ENCODE measurements around the gene ST3GAL4. TPM values are rescaled to one million over a fixed set of nuclear protein-coding genes. Genes with fewer than 3 reads are reported as not detected.

ST3GAL4 gene
- total and polyA plus RNA-seq, 9 of the 15 experiments (the other 6 are each of a cell fraction or from before 2014, with no cell fraction given) = 0.27 to 22.9 (median 10.5) TPM

GRCh38 chr11:126345759-126346585, 9.5 kb upstream of the ST3GAL4 start (continued):
- TF ChIP-seq VEZF1 (CRISPR knock-in tag; IDR thresholded peaks at IDR 0.05) = peak; percentile 76
- no peak for TF ChIP-seq ARID2 (IDR thresholded peaks at IDR 0.05)
- TF ChIP-seq ETV6 (IDR thresholded peaks at IDR 0.05; ENCODE audit: borderline replicate concordance in 1 of 2, low read depth in 2 of 2, low read length in 1 of 2) = peak in 1 of 2 experiments; percentile 85; a peak in 3 of 4 replicates
- TF ChIP-seq ETV6 (CRISPR knock-in tag; IDR thresholded peaks at IDR 0.05; ENCODE audit: borderline replicate concordance) = no peak
- peak; percentile 99 for TF ChIP-seq ARID3A (IDR thresholded peaks at IDR 0.05; ENCODE audit: borderline replicate concordance, low read depth, low read length)
- TF ChIP-seq POLR2A (conservative IDR thresholded peaks at IDR 0.05) = peak; percentile 59; the same call in 1 of the 2 replicates
- no peak for TF ChIP-seq SIRT6 (IDR thresholded peaks at IDR 0.05; ENCODE audit: low read depth, low read length)
- TF ChIP-seq ESRRA (IDR thresholded peaks at IDR 0.05; ENCODE audit: borderline replicate concordance, low read depth) = peak; percentile 77
- TF ChIP-seq NFRKB (IDR thresholded peaks at IDR 0.05; ENCODE audit: low read depth) = peak; percentile 31; the same call in 1 of the 2 replicates
- TF ChIP-seq BHLHE40 (IDR thresholded peaks at IDR 0.05; ENCODE audit: low read length) = peak; percentile 88
- TF ChIP-seq ARNT (IDR thresholded peaks at IDR 0.05) = 0 out of 4 replicates have a peak, but pooled peaks of 1 of the 2 experiments have one; percentile 81
- TF ChIP-seq MTA1 (IDR thresholded peaks at IDR 0.05; ENCODE audit: borderline replicate concordance) = peak; percentile 47; the same call in 1 of the 2 replicates
- TF ChIP-seq SPI1 (IDR thresholded peaks at IDR 0.05; ENCODE audit: borderline replicate concordance, low read depth, low read length) = peak; percentile 99
- TF ChIP-seq USF2 (CRISPR knock-in tag; IDR thresholded peaks at IDR 0.05) = no peak
- TF ChIP-seq FOSL1 (tag; conservative IDR thresholded peaks at IDR 0.05) = peak; percentile 99
- no peak for TF ChIP-seq TCF15 (CRISPR knock-in tag; IDR thresholded peaks at IDR 0.05)
- peak; percentile 69 for TF ChIP-seq MAFK (IDR thresholded peaks at IDR 0.05; ENCODE audit: low read length)
- TF ChIP-seq RNF2 (IDR thresholded peaks at IDR 0.05) = peak; percentile 56; the same call in 1 of the 2 replicates
- no peak for TF ChIP-seq SRSF9 (IDR thresholded peaks at IDR 0.05; ENCODE audit: borderline replicate concordance, low read depth, low read length)
- TF ChIP-seq MAZ (CRISPR knock-in tag; conservative IDR thresholded peaks at IDR 0.05 in 1 of 2, IDR thresholded peaks at IDR 0.05 in 1 of 2) = peak in 1 of 2 experiments; percentile 73; a peak in 2 of 4 replicates
- no peak for TF ChIP-seq ATF1 (CRISPR knock-in tag; IDR thresholded peaks at IDR 0.05)
- TF ChIP-seq ATF1 (tag; IDR thresholded peaks at IDR 0.05) = peak; percentile 92
- peak; percentile 65 for TF ChIP-seq ZFX (CRISPR knock-in tag; IDR thresholded peaks at IDR 0.05)
- TF ChIP-seq MAFG (tag; conservative IDR thresholded peaks at IDR 0.05) = peak; percentile 78

Measured in K562 (cell line).